ENCODE measurements around the gene TRIM2. TPM values are rescaled to one million over a fixed set of nuclear protein-coding genes. Genes with fewer than 3 reads are reported as not detected.

Gene TRIM2
- total RNA-seq, 2 experiments from 2014 or later, result 0.06 to 0.29 TPM

DNA sequence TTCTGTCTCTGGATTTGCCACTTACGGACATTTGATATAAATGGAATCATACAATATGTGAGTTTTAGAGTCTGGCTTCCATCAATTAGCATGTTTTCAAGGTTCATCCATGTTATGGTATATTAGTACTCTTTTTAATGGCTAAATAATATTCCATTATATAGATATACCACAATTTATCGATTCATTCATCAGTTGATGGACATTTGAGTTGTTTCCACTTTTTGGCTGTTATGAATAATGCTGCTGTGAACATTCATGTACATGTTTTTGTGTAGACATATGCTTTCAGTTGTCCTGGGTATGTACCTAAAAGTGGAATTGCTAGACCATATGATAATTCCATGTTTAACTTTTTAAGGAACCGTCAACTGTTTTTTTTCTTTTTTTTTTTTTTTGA lies 79.0 kb downstream of the TRIM2 start:
- Histone ChIP-seq H3K79me2 (ENCODE audit: insufficient read depth, low read depth, low read length) (no peaks in the 10 kb centered on the region), H3K9me3 (ENCODE audit: low read length) (0 out of 2 replicates have a peak, but pooled peaks cover 4% of the 10 kb centered on the region), H3K4me2 (ENCODE audit: low read length) (no peak overlapping the region), H2AFZ (ENCODE audit: low read length) (no peak overlapping the region), H4K20me1 (ENCODE audit: insufficient read depth, low read length) (no peaks in the 10 kb centered on the region), H3K36me3 (ENCODE audit: insufficient read depth, low read length) (no peaks in the 10 kb centered on the region), H3K4me3 (ENCODE audit: low read depth, low read length, poor library complexity, severe bottlenecking) (no peak overlapping the region), H3K27ac (ENCODE audit: low read depth, low read length, poor library complexity, severe bottlenecking) (no peak overlapping the region), H3K4me1 (ENCODE audit: insufficient read depth, low read length, poor library complexity, severe bottlenecking) (no peaks in the 10 kb centered on the region), H3K9me2 (ENCODE audit: insufficient read depth, low read length) (no peaks in the 10 kb centered on the region)
- no TSS peak for BruUV-seq (replicated peaks)
- POLR2A ChIA-PET, result interaction anchor here (0.7 kb wide), 3 partner anchors 446 to 1640 kb away, joined by 3 read pairs; no protein-coding TSS in a partner anchor
- CTCF ChIA-PET (ENCODE audit: unreplicated experiment), result no interaction called here
- intact Hi-C loops (cut with micrococcal nuclease; ENCODE audit: unreplicated experiment), result no loop called here
- no peak for DNase-seq (ENCODE audit: low spot score)
- no peak for TF ChIP-seq CTCF (conservative IDR thresholded peaks at IDR 0.05; ENCODE audit: low read length)

DNA sequence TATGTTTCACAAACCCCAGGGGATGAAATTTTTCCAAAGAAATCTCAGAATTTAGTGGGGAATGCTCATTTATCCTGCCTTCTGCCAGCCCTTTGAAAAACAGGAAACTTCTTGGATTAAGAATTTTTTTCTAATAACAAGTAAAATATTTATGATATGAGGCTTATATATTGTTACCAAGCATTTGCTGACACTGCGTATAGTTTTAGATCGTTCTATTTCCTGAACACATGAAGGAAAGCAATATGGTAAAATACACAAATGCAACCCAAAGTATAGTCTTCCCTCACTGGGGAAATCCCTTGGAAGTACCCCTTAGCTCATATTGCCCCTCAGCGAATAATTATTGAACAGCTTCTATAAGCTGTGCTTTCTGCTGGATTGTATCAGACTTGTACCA lies 85.9 kb downstream of the TRIM2 start:
- no peak for DNase-seq (ENCODE audit: low spot score)
- no peak overlapping the region for H3K4me3 ChIP-seq (ENCODE audit: low read depth, low read length, poor library complexity, severe bottlenecking)
- TF ChIP-seq EZH2phosphoT487 (IDR thresholded peaks at IDR 0.05; ENCODE audit: borderline replicate concordance, low read depth, low read length), result no peak
- TF ChIP-seq CTCF (conservative IDR thresholded peaks at IDR 0.05; ENCODE audit: low read length), result no peak
- H2AFZ ChIP-seq (ENCODE audit: low read length), result no peak overlapping the region
- H3K4me2 ChIP-seq (ENCODE audit: low read length), result no peak overlapping the region
- H3K79me2 ChIP-seq (ENCODE audit: insufficient read depth, low read depth, low read length), result no peaks in the 10 kb centered on the region
- no peaks in the 10 kb centered on the region for H3K4me1 ChIP-seq (ENCODE audit: insufficient read depth, low read length, poor library complexity, severe bottlenecking)
- no peaks in the 10 kb centered on the region for H3K9me3 ChIP-seq (ENCODE audit: low read length)
- ChIA-PET POLR2A (no interaction called here), CTCF (ENCODE audit: unreplicated experiment) (no interaction called here)
- intact Hi-C loops (cut with micrococcal nuclease; ENCODE audit: unreplicated experiment), result no loop called here
- H3K27ac ChIP-seq (ENCODE audit: low read depth, low read length, poor library complexity, severe bottlenecking), result no peak overlapping the region
- no TSS peak for BruUV-seq (replicated peaks)
- H3K36me3 ChIP-seq (ENCODE audit: insufficient read depth, low read length), result no peaks in the 10 kb centered on the region
- H3K9me2 ChIP-seq (ENCODE audit: insufficient read depth, low read length), result no peaks in the 10 kb centered on the region
- no peaks in the 10 kb centered on the region for H4K20me1 ChIP-seq (ENCODE audit: insufficient read depth, low read length)

DNA sequence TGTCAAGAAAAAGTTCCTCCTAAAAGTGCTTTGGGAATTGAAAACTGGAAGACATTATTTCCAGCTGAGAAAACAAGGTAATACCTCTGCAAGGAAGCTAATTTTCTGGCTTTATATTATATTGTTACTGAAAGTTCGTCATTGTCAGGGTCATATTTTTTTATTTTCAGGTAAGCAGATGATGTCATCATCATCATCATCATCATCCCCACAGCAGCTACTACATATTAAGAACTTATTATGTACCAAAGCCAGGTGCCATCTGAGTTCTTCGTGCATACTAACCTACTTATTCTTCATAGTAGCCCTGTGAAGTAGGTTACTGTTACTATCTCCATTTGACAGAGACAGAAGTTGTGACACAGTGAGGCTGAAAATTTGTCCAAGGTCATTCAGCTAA lies 87.3 kb downstream of the TRIM2 start:
- Histone ChIP-seq H3K4me3 (ENCODE audit: low read depth, low read length, poor library complexity, severe bottlenecking) (no peak overlapping the region), H3K79me2 (ENCODE audit: insufficient read depth, low read depth, low read length) (no peaks in the 10 kb centered on the region), H3K4me1 (ENCODE audit: insufficient read depth, low read length, poor library complexity, severe bottlenecking) (no peaks in the 10 kb centered on the region), H3K9me2 (ENCODE audit: insufficient read depth, low read length) (no peaks in the 10 kb centered on the region), H3K9me3 (ENCODE audit: low read length) (no peaks in the 10 kb centered on the region), H3K36me3 (ENCODE audit: insufficient read depth, low read length) (no peaks in the 10 kb centered on the region), H3K4me2 (ENCODE audit: low read length) (no peak overlapping the region), H4K20me1 (ENCODE audit: insufficient read depth, low read length) (no peaks in the 10 kb centered on the region), H2AFZ (ENCODE audit: low read length) (no peak overlapping the region), H3K27ac (ENCODE audit: low read depth, low read length, poor library complexity, severe bottlenecking) (no peak overlapping the region)
- ChIA-PET POLR2A (no interaction called here), CTCF (ENCODE audit: unreplicated experiment) (no interaction called here)
- no TSS peak for BruUV-seq (replicated peaks)
- TF ChIP-seq EZH2phosphoT487 (IDR thresholded peaks at IDR 0.05; ENCODE audit: borderline replicate concordance, low read depth, low read length) (no peak), CTCF (conservative IDR thresholded peaks at IDR 0.05; ENCODE audit: low read length) (no peak)
- intact Hi-C loops (cut with micrococcal nuclease; ENCODE audit: unreplicated experiment), result no loop called here
- DNase-seq (ENCODE audit: low spot score), result no peak
